Tibial nerve (tissue), 4 donors: ENCODE results near the gene ARHGAP21. TPM values are rescaled to one million over a fixed set of nuclear protein-coding genes. Genes with fewer than 3 reads are reported as not detected.

Experiments used
- DNase-seq, 2 donors: peaks; one replicate each; pipeline ENCODE4 v3.0.0-alpha.2; 2019; ENCODE audit warnings: low spot score in 2 of 2
- H3K27ac ChIP-seq, 4 donors: fragments of 200-600 bp; sonication (generic) in 3 of 4; one replicate each; pipeline ENCODE4 v1.5.1; 2017 to 2019; ENCODE audit warnings: mild to moderate bottlenecking in 1 of 4
- H3K27me3 ChIP-seq, 2 donors: fragments of 200-600 bp; sonication (generic) in 1 of 2; one replicate each; pipeline versions ENCODE4 v1.5.1 to v1.6.0; 2017 to 2019
- H3K36me3 ChIP-seq, 3 donors: fragments of 200-600 bp; sonication (generic); one replicate each; pipeline ENCODE4 v1.5.1; 2018 to 2019
- H3K4me1 ChIP-seq, 4 donors: fragments of 200-600 bp; sonication (generic) in 3 of 4; one replicate each; pipeline ENCODE4 v1.5.1; 2017 to 2019
- H3K4me3 ChIP-seq, 4 donors: fragments of 200-600 bp; sonication (generic) in 3 of 4; one replicate each; pipeline ENCODE4 v1.5.1; 2017 to 2019; ENCODE audit warnings: mild to moderate bottlenecking in 1 of 4, moderate library complexity in 1 of 4
- H3K9me3 ChIP-seq, 4 donors: fragments of 200-600 bp; sonication (generic) in 3 of 4; one replicate each; pipeline ENCODE4 v1.5.1; 2017 to 2019
- CTCF ChIP-seq, 5 experiments: fragments of 200-600 bp in 3 of 5; fragments of 450-650 bp in 2 of 5; sonication (generic) in 3 of 5; IDR thresholded peaks; one replicate each; pipeline ENCODE4 v1.5.1; 2016 to 2019; ENCODE audit warnings: antibody characterized with exemption in 5 of 5, mild to moderate bottlenecking in 3 of 5, moderate library complexity in 2 of 5
- EP300 ChIP-seq, 2 donors: sonication (generic); formaldehyde crosslinking; IDR thresholded peaks; one replicate each; pipeline ENCODE4 v1.6.1; 2017; ENCODE audit warnings: antibody characterized with exemption in 2 of 2, mild to moderate bottlenecking in 1 of 2
- POLR2A ChIP-seq, 2 donors: fragments of 450-650 bp; IDR thresholded peaks; one replicate each; pipeline ENCODE4 v1.6.1; 2017; ENCODE audit warnings: antibody characterized with exemption in 2 of 2, mild to moderate bottlenecking in 2 of 2, moderate library complexity in 2 of 2
- WGBS, 2 donors: methylation state at CpG; one replicate each; pipeline ENCODE4 v1.1.5; 2018; 5-methylcytosine and 5-hydroxymethylcytosine counted together
- total RNA-seq, 4 donors: library from RNA; depleted of rRNA; stranded (reverse); fragments of >200 nt; gene quantifications; one replicate each; pipeline ENCODE4 v1.1.0, GENCODE V29; 2016

ARHGAP21 gene
- total RNA-seq, 4 donors from 2014 or later = 56.7 to 116 (median 80.2) TPM

GRCh38 chr10:24570658-24571426 lies 152.8 kb downstream of the ARHGAP21 start:
- Histone ChIP-seq H3K9me3 (no peaks in the 10 kb centered on the region), H3K36me3 (no peaks in the 10 kb centered on the region), H3K4me1 (no peaks in the 10 kb centered on the region), H3K4me3 (no peak overlapping the region), H3K27ac (no peak overlapping the region), H3K27me3 (no peaks in the 10 kb centered on the region)
- TF ChIP-seq CTCF (IDR thresholded peaks at IDR 0.05) (no peak), POLR2A (IDR thresholded peaks at IDR 0.05) (no peak), EP300 (IDR thresholded peaks at IDR 0.05) (no peak)
- DNase-seq = no peak
- WGBS, 2 donors = 89 to 92% methylated on average over 9 of the region's 9 CpGs

GRCh38 chr10:24569828-24570657 lies 153.6 kb downstream of the ARHGAP21 start:
- Histone ChIP-seq H3K4me1 (no peaks in the 10 kb centered on the region), H3K27me3 (no peaks in the 10 kb centered on the region), H3K36me3 (no peaks in the 10 kb centered on the region), H3K27ac (no peak overlapping the region), H3K4me3 (no peak overlapping the region), H3K9me3 (no peaks in the 10 kb centered on the region)
- no peak for TF ChIP-seq EP300 (IDR thresholded peaks at IDR 0.05)
- TF ChIP-seq POLR2A (IDR thresholded peaks at IDR 0.05) = no peak
- no peak for TF ChIP-seq CTCF (IDR thresholded peaks at IDR 0.05)
- no peak for DNase-seq
- WGBS, 2 donors = 84 to 86% methylated on average over 12 of the region's 12 CpGs

GRCh38 chr10:24569330-24569796 lies 154.3 kb downstream of the ARHGAP21 start:
- TF ChIP-seq POLR2A (IDR thresholded peaks at IDR 0.05) (no peak), EP300 (IDR thresholded peaks at IDR 0.05) (no peak), CTCF (IDR thresholded peaks at IDR 0.05) (no peak)
- 86 to 90% methylated on average over 13 of the region's 13 CpGs for WGBS, 2 donors
- Histone ChIP-seq H3K4me3 (no peak overlapping the region), H3K9me3 (no peaks in the 10 kb centered on the region), H3K27me3 (no peaks in the 10 kb centered on the region), H3K4me1 (no peaks in the 10 kb centered on the region), H3K27ac (no peak overlapping the region), H3K36me3 (no peaks in the 10 kb centered on the region)
- DNase-seq = no peak

- 63 to 77% methylated on average over 4 of the region's 4 CpGs for WGBS, 2 donors
- no peaks in the 10 kb centered on the region for H3K36me3 ChIP-seq
- TF ChIP-seq CTCF (IDR thresholded peaks at IDR 0.05) (no peak), EP300 (IDR thresholded peaks at IDR 0.05) (no peak), POLR2A (IDR thresholded peaks at IDR 0.05) (no peak)
- no peak overlapping the region for H3K4me3 ChIP-seq
- H3K9me3 ChIP-seq = no peaks in the 10 kb centered on the region
- no peaks in the 10 kb centered on the region for H3K4me1 ChIP-seq
- DNase-seq = no peak
- no peak overlapping the region for H3K27ac ChIP-seq
- no peaks in the 10 kb centered on the region for H3K27me3 ChIP-seq
Observed at GRCh38 chr10:24568042-24568441, 155.6 kb downstream of the ARHGAP21 start.

- TF ChIP-seq EP300 (IDR thresholded peaks at IDR 0.05) (no peak), POLR2A (IDR thresholded peaks at IDR 0.05) (no peak), CTCF (IDR thresholded peaks at IDR 0.05) (no peak)
- WGBS, 2 donors = 60 to 67% methylated on average over 3 of the region's 3 CpGs
- Histone ChIP-seq H3K4me3 (no peak overlapping the region), H3K9me3 (peaks cover 0 to 4% (median 0%) of the 10 kb centered on the region in 4 donors), H3K27ac (no peak overlapping the region), H3K36me3 (no peaks in the 10 kb centered on the region), H3K4me1 (peaks cover 0 to 9% (median 0%) of the 10 kb centered on the region in 4 donors), H3K27me3 (no peaks in the 10 kb centered on the region)
- no peak for DNase-seq
Observed at GRCh38 chr10:24561453-24561852, 162.2 kb downstream of the ARHGAP21 start.
